ENCODE results near the gene IRS1. TPM values are rescaled to one million over a fixed set of nuclear protein-coding genes. Genes with fewer than 3 reads are reported as not detected.

The IRS1 gene
- total RNA-seq, 6 experiments from 2014 or later, result 37.4 to 49.9 (median 44.4) TPM

DNA sequence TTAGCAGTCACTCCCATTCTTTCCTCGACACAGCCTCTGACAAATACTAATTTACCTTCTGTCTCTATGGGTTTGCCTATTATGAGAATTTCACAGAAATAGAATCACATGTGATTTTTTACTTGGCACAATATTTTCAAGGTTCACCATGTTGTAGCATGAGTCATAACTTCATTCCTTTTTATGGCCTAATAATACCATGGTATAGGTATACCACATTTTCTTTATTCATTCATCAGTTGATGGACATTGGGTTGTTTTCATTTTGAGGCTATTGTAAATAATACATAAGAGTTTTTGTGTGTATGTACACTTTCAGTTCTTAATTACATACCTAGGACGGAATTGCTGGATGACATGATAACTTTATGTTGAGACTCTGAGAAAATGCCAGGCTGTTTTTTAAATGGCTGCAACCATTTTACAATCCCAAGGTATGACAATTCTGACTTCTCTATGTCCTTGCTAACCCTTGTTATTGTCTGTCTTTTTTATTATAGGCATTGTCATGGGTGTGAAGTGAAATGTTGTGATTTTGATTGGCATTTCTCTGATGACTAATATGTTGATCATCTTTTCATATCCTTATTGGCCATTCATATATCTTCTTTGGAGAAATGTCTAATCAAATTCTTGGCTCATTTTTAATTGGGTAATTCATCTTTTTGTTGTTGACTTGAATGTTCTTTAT, 87.9 kb downstream of the IRS1 start:
- H3K4me1 Mint-ChIP-seq (ENCODE audit: low read depth), result no peaks in the 10 kb centered on the region
- DNase-seq, result no peak
- H3K36me3 Mint-ChIP-seq (ENCODE audit: low read depth), result 0 out of 2 replicates have a peak, but pooled peaks cover 5% of the 10 kb centered on the region
- H3K27me3 Mint-ChIP-seq (ENCODE audit: insufficient read depth), result peaks cover 2% of the 10 kb centered on the region; the same call in 1 of the 2 replicates
- no peaks in the 10 kb centered on the region for H3K9me3 Mint-ChIP-seq
- H3K4me3 Mint-ChIP-seq, result no peak overlapping the region
- TF ChIP-seq CTCF (IDR thresholded peaks at IDR 0.05), result no peak
- H3K27ac Mint-ChIP-seq, result no peak overlapping the region

DNA sequence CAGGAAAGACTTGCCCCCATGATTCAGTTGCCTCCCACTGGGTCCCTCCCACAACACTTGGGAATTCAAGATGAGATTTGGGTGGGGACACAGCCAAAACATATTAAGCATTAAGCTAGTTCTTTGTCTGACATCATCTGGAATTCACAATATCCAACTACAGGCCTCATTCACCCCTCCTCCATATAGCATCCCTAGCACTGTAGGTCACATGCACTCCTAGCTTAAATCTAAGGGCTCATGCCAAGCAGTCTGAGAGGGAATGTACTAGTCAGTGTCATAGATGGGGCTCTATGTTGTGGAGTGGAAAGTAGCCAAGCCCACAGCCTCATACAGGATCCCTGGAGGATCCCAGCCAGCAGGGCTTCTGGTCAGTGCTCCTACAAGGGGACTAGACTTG, 92.1 kb downstream of the IRS1 start:
- no peak overlapping the region for H3K4me3 Mint-ChIP-seq
- 0 out of 2 replicates have a peak, but pooled peaks cover 6% of the 10 kb centered on the region for H3K36me3 Mint-ChIP-seq (ENCODE audit: low read depth)
- TF ChIP-seq CTCF (IDR thresholded peaks at IDR 0.05), result no peak
- DNase-seq, result no peak
- no peaks in the 10 kb centered on the region for H3K27me3 Mint-ChIP-seq (ENCODE audit: insufficient read depth)
- no peaks in the 10 kb centered on the region; the same call in 1 of the 2 replicates for H3K4me1 Mint-ChIP-seq (ENCODE audit: low read depth)
- H3K9me3 Mint-ChIP-seq, result no peaks in the 10 kb centered on the region
- no peak overlapping the region for H3K27ac Mint-ChIP-seq

DNA sequence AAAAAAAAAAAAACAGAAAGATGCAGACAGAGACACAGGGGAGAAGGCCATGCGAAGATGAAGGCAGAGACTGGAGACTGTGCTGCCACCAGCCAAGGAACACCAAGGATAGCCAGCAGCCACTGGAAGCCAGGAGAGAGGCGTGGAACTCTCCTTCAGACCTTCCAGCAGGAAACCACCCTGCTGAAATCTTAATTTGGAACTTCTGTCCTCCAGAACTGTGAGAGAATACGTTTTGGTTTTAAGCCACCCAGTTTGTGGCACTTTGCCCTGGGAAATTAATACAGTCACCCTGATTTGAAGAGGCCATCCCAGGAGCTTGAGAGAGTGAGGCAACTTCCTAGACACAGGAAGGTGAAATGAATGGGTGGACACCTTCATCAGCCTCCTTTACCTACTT, 93.7 kb downstream of the IRS1 start:
- TF ChIP-seq CTCF (IDR thresholded peaks at IDR 0.05), result no peak
- H3K4me1 Mint-ChIP-seq (ENCODE audit: low read depth), result peaks cover 9% of the 10 kb centered on the region
- H3K27me3 Mint-ChIP-seq (ENCODE audit: insufficient read depth), result no peaks in the 10 kb centered on the region
- no peak for DNase-seq
- no peak overlapping the region for H3K27ac Mint-ChIP-seq
- no peaks in the 10 kb centered on the region for H3K9me3 Mint-ChIP-seq
- H3K36me3 Mint-ChIP-seq (ENCODE audit: low read depth), result 0 out of 2 replicates have a peak, but pooled peaks cover 6% of the 10 kb centered on the region
- no peak overlapping the region for H3K4me3 Mint-ChIP-seq

GRCh38 chr2:226705133-226705886, 94.3 kb downstream of the IRS1 start:
- DNase-seq, result no peak
- H3K9me3 Mint-ChIP-seq, result no peaks in the 10 kb centered on the region
- 0 out of 2 replicates have a peak, but pooled peaks cover 6% of the 10 kb centered on the region for H3K36me3 Mint-ChIP-seq (ENCODE audit: low read depth)
- H3K4me1 Mint-ChIP-seq (ENCODE audit: low read depth), result peaks cover 15% of the 10 kb centered on the region
- no peak overlapping the region for H3K4me3 Mint-ChIP-seq
- TF ChIP-seq CTCF (IDR thresholded peaks at IDR 0.05), result no peak
- no peak overlapping the region for H3K27ac Mint-ChIP-seq
- no peaks in the 10 kb centered on the region for H3K27me3 Mint-ChIP-seq (ENCODE audit: insufficient read depth)

GRCh38 chr2:226703514-226703913, 96.1 kb downstream of the IRS1 start:
- H3K4me3 Mint-ChIP-seq, result no peak overlapping the region
- H3K27ac Mint-ChIP-seq, result no peak overlapping the region
- H3K27me3 Mint-ChIP-seq (ENCODE audit: insufficient read depth), result no peaks in the 10 kb centered on the region
- DNase-seq, result no peak
- H3K4me1 Mint-ChIP-seq (ENCODE audit: low read depth), result peaks cover 31% of the 10 kb centered on the region
- H3K9me3 Mint-ChIP-seq, result no peaks in the 10 kb centered on the region
- TF ChIP-seq CTCF (IDR thresholded peaks at IDR 0.05), result no peak
- H3K36me3 Mint-ChIP-seq (ENCODE audit: low read depth), result 0 out of 2 replicates have a peak, but pooled peaks cover 6% of the 10 kb centered on the region
